Stimulated activated naive CD8-positive, alpha-beta T cell treated with anti-CD3 and anti-CD28 coated beads, Interleukin-15, amount 100 ng/mL, for 72 hours (primary cell): Measurements from ENCODE around the gene WWC1.
"Not testable (repeated sequence)": the region's sequence is repeated elsewhere in the genome, so short reads cannot be mapped to it uniquely, and the experiment has no call there.

ENCODE experiments used
- ATAC-seq: fragments of 150-1000 bp; cut with Tn5 transposase; 2 replicates; pipeline ENCODE4 v1.10.0; 2021; ENCODE audit warnings: mild to moderate bottlenecking, moderate library complexity
- DNase-seq, 2 donors: peaks; one replicate each; pipeline ENCODE4 v3.0.0; 2021 to 2022
- H3K27ac Mint-ChIP-seq, 2 donors: one replicate each; pipeline ENCODE4 v1.8.0; 2022; ENCODE audit warnings: mild to moderate bottlenecking in 2 of 2, mixed read lengths in 2 of 2, moderate library complexity in 2 of 2
- H3K27me3 Mint-ChIP-seq: one replicate; pipeline ENCODE4 v1.8.0; 2022; ENCODE audit warnings: mixed read lengths
- H3K4me1 Mint-ChIP-seq: one replicate; pipeline ENCODE4 v1.8.0; 2022; ENCODE audit warnings: mild to moderate bottlenecking, mixed read lengths
- H3K4me3 Mint-ChIP-seq, 2 donors: one replicate each; pipeline ENCODE4 v1.8.0; 2022; ENCODE audit warnings: mild to moderate bottlenecking in 2 of 2, mixed read lengths in 2 of 2, moderate library complexity in 1 of 2
- H3K9me3 Mint-ChIP-seq, 2 donors: one replicate each; pipeline ENCODE4 v1.8.0; 2022; ENCODE audit warnings: mixed read lengths in 2 of 2

WWC1 gene

GRCh38 chr5:168296682-168297081 is 5.2 kb downstream of the WWC1 start:
- DNase-seq (no peak), ATAC-seq (no peak)
- Mint-ChIP-seq H3K4me1 (no peaks in the 10 kb centered on the region), H3K27ac (no peak overlapping the region), H3K27me3 (peaks cover 38% of the 10 kb centered on the region), H3K9me3 (no peaks in the 10 kb centered on the region), H3K4me3 (no peak overlapping the region)

- Mint-ChIP-seq H3K4me3 (no peak overlapping the region), H3K4me1 (no peaks in the 10 kb centered on the region), H3K27ac (no peak overlapping the region), H3K27me3 (peaks cover 29% of the 10 kb centered on the region), H3K9me3 (no peaks in the 10 kb centered on the region)
- no peak for ATAC-seq
- no peak for DNase-seq
These were observed 7.5 kb downstream of the WWC1 start for GRCh38 chr5:168298949-168299348.

GRCh38 chr5:168299372-168299771 is 7.9 kb downstream of the WWC1 start:
- Mint-ChIP-seq H3K9me3 (no peaks in the 10 kb centered on the region), H3K4me3 (no peak overlapping the region), H3K4me1 (no peaks in the 10 kb centered on the region), H3K27ac (no peak overlapping the region), H3K27me3 (peaks cover 25% of the 10 kb centered on the region)
- no peak for DNase-seq
- no peak for ATAC-seq

GRCh38 chr5:168300326-168301182 is 9.1 kb downstream of the WWC1 start:
- Mint-ChIP-seq H3K9me3 (no peaks in the 10 kb centered on the region), H3K27me3 (peaks cover 19% of the 10 kb centered on the region), H3K4me1 (no peaks in the 10 kb centered on the region), H3K4me3 (no peak overlapping the region), H3K27ac (no peak overlapping the region)
- DNase-seq (no peak), ATAC-seq (no peak)

- ATAC-seq = no peak
- no peak overlapping the region for H3K27ac Mint-ChIP-seq
- peaks cover 21% of the 10 kb centered on the region for H3K27me3 Mint-ChIP-seq
- H3K4me3 Mint-ChIP-seq = no peak overlapping the region
- H3K4me1 Mint-ChIP-seq = no peaks in the 10 kb centered on the region
- no peak for DNase-seq
- no peaks in the 10 kb centered on the region for H3K9me3 Mint-ChIP-seq
These were observed 10.3 kb downstream of the WWC1 start for GRCh38 chr5:168301593-168302390.

GRCh38 chr5:168302785-168303184 is 11.3 kb downstream of the WWC1 start:
- Mint-ChIP-seq H3K9me3 (no peaks in the 10 kb centered on the region), H3K27me3 (peaks cover 21% of the 10 kb centered on the region), H3K4me3 (no peak overlapping the region), H3K4me1 (no peaks in the 10 kb centered on the region), H3K27ac (no peak overlapping the region)
- ATAC-seq (no peak), DNase-seq (no peak)

- H3K27ac Mint-ChIP-seq = no peak overlapping the region
- H3K27me3 Mint-ChIP-seq = peaks cover 21% of the 10 kb centered on the region
- no peaks in the 10 kb centered on the region for H3K4me1 Mint-ChIP-seq
- no peak overlapping the region for H3K4me3 Mint-ChIP-seq
- no peaks in the 10 kb centered on the region for H3K9me3 Mint-ChIP-seq
- ATAC-seq (no peak), DNase-seq (no peak)
These were observed 12.1 kb downstream of the WWC1 start for GRCh38 chr5:168303393-168304025.

GRCh38 chr5:168304349-168304748 is 12.9 kb downstream of the WWC1 start:
- Mint-ChIP-seq H3K4me1 (no peaks in the 10 kb centered on the region), H3K27ac (no peak overlapping the region), H3K9me3 (no peaks in the 10 kb centered on the region), H3K4me3 (no peak overlapping the region), H3K27me3 (peaks cover 29% of the 10 kb centered on the region)
- DNase-seq = no peak
- no peak for ATAC-seq

GRCh38 chr5:168305281-168305680 is 13.8 kb downstream of the WWC1 start:
- Mint-ChIP-seq H3K9me3 (no peaks in the 10 kb centered on the region), H3K27ac (no peak overlapping the region), H3K27me3 (peaks cover 37% of the 10 kb centered on the region), H3K4me3 (no peak overlapping the region), H3K4me1 (no peaks in the 10 kb centered on the region)
- DNase-seq = no peak
- ATAC-seq = no peak

GRCh38 chr5:168307022-168307421 is 15.6 kb downstream of the WWC1 start:
- H3K4me1 Mint-ChIP-seq = no peaks in the 10 kb centered on the region
- no peak for ATAC-seq
- H3K9me3 Mint-ChIP-seq = no peaks in the 10 kb centered on the region
- no peak overlapping the region for H3K4me3 Mint-ChIP-seq
- no peak overlapping the region for H3K27ac Mint-ChIP-seq
- DNase-seq = no peak
- H3K27me3 Mint-ChIP-seq = peaks cover 32% of the 10 kb centered on the region

GRCh38 chr5:168307925-168308584 is 16.6 kb downstream of the WWC1 start:
- ATAC-seq = no peak
- H3K4me3 Mint-ChIP-seq = no peak overlapping the region
- no peak overlapping the region for H3K27ac Mint-ChIP-seq
- H3K27me3 Mint-ChIP-seq = peaks cover 27% of the 10 kb centered on the region
- no peaks in the 10 kb centered on the region for H3K4me1 Mint-ChIP-seq
- DNase-seq = no peak
- H3K9me3 Mint-ChIP-seq = no peaks in the 10 kb centered on the region

- Mint-ChIP-seq H3K27ac (no peak overlapping the region), H3K4me3 (no peak overlapping the region), H3K4me1 (no peaks in the 10 kb centered on the region), H3K27me3 (peaks cover 27% of the 10 kb centered on the region), H3K9me3 (no peaks in the 10 kb centered on the region)
- no peak for ATAC-seq
- no peak for DNase-seq
These were observed 17.6 kb downstream of the WWC1 start for GRCh38 chr5:168308976-168309598.

- peaks cover 21% of the 10 kb centered on the region for H3K27me3 Mint-ChIP-seq
- not testable (repeated sequence) for H3K4me1 Mint-ChIP-seq, H3K4me3 Mint-ChIP-seq, ATAC-seq, H3K9me3 Mint-ChIP-seq, DNase-seq, H3K27ac Mint-ChIP-seq
These were observed 19.1 kb downstream of the WWC1 start for GRCh38 chr5:168310541-168310940.

- H3K27me3 Mint-ChIP-seq = peaks cover 15% of the 10 kb centered on the region
- DNase-seq (no peak), ATAC-seq (no peak)
- no peaks in the 10 kb centered on the region for H3K4me1 Mint-ChIP-seq
- H3K27ac Mint-ChIP-seq = no peak overlapping the region
- H3K4me3 Mint-ChIP-seq = no peak overlapping the region
- H3K9me3 Mint-ChIP-seq = no peaks in the 10 kb centered on the region
These were observed 19.7 kb downstream of the WWC1 start for GRCh38 chr5:168311061-168311566.
